H1 (cell line): ENCODE data around the gene SLC4A1. TPM values are rescaled to one million over a fixed set of nuclear protein-coding genes. Genes with fewer than 3 reads are reported as not detected.

ENCODE experiments used
- CTCF ChIA-PET: fragments of 300-600 bp; sonication (Branson Sonifier 250); formaldehyde crosslinking; loops from one replicate; lab custom pipeline; 2021; ENCODE audit not compliant: partially characterized antibody; lab: Charles Lee
- POLR2A ChIA-PET: fragments of 300-600 bp; sonication (Branson Sonifier 250); formaldehyde crosslinking; loops from one replicate; lab custom pipeline; 2021; ENCODE audit warnings: inconsistent platforms; ENCODE audit not compliant: partially characterized antibody; lab: Charles Lee
- DNase-seq, 2 experiments: peaks; one replicate each; pipeline versions ENCODE4 v3.0.0 to v3.0.0-alpha.2; 2010 to 2022; ENCODE audit warnings: low spot score in 2 of 2, low read depth in 1 of 2, mixed read lengths in 1 of 2
- FAIRE-seq: peaks from 2 replicates; lab custom pipeline; 2011; peaks lifted over from hg19 to GRCh38; lab: Jason Lieb, UNC
- H2AFZ ChIP-seq: 2 replicates; pipeline ENCODE4 v1.8.1; 2012; ENCODE audit warnings: low read length, inconsistent platforms
- H2AK5ac ChIP-seq: 2 replicates; pipeline ENCODE4 v1.6.1; 2013; ENCODE audit warnings: low read depth, low read length
- H2BK120ac ChIP-seq: replicated peaks from 2 replicates; pipeline ENCODE3; 2013; ENCODE audit warnings: low read depth, low read length, inconsistent platforms
- H2BK12ac ChIP-seq: 2 replicates; pipeline ENCODE4 v1.6.1; 2013; ENCODE audit warnings: low read depth, low read length
- H2BK15ac ChIP-seq: 2 replicates; pipeline ENCODE4 v1.6.1; 2013; ENCODE audit warnings: low read length
- H2BK20ac ChIP-seq: 2 replicates; pipeline ENCODE4 v1.6.1; 2013; ENCODE audit warnings: low read length
- H2BK5ac ChIP-seq: 2 replicates; pipeline ENCODE4 v1.6.1; 2013; ENCODE audit warnings: low read depth, low read length
- H3K14ac ChIP-seq: 2 replicates; pipeline ENCODE4 v1.6.1; 2013; ENCODE audit warnings: inconsistent platforms; ENCODE audit not compliant: insufficient read length
- H3K18ac ChIP-seq: 2 replicates; pipeline ENCODE4 v1.6.1; 2013; ENCODE audit warnings: low read length; ENCODE audit errors: extremely low read depth
- H3K23ac ChIP-seq: 2 replicates; pipeline ENCODE4 v1.6.1; 2013; ENCODE audit warnings: inconsistent platforms; ENCODE audit not compliant: insufficient read length
- H3K23me2 ChIP-seq: 2 replicates; pipeline ENCODE4 v1.6.1; 2013; ENCODE audit warnings: low read depth, low read length
- H3K27ac ChIP-seq: 2 replicates; pipeline ENCODE4 v1.6.1; 2011; ENCODE audit warnings: low read depth, low read length, inconsistent platforms
- H3K27me3 ChIP-seq, 4 experiments: replicated peaks in 1 of 4; 1 replicate in 1 of 4; 2 replicates in 3 of 4; pipeline versions ENCODE4 v1.6.1 to v1.8.1; 2011 to 2013; ENCODE audit warnings: low read length in 3 of 4, mild to moderate bottlenecking in 3 of 4, inconsistent platforms in 2 of 4, mixed read lengths in 2 of 4, moderate library complexity in 1 of 4; ENCODE audit not compliant: control insufficient read depth in 3 of 4, insufficient read depth in 3 of 4; ENCODE audit errors: extremely low read depth in 1 of 4
- H3K36me3 ChIP-seq, 4 experiments: 2 replicates each; pipeline versions ENCODE4 v1.6.1 to v1.8.1; 2011 to 2013; ENCODE audit warnings: mild to moderate bottlenecking in 4 of 4, low read length in 3 of 4, moderate library complexity in 2 of 4, control low read depth in 1 of 4, inconsistent platforms in 1 of 4; ENCODE audit not compliant: insufficient read depth in 4 of 4, control insufficient read depth in 2 of 4
- H3K4ac ChIP-seq: replicated peaks from 2 replicates; pipeline ENCODE3; 2013; ENCODE audit warnings: low read length, low read depth, mixed read lengths, inconsistent platforms; ENCODE audit not compliant: insufficient read length
- H3K4me1 ChIP-seq, 4 experiments: replicated peaks in 1 of 4; 1 replicate in 1 of 4; 2 replicates in 3 of 4; pipeline versions ENCODE4 v1.6.1 to v1.8.1; 2011 to 2013; ENCODE audit warnings: low read length in 3 of 4, inconsistent platforms in 2 of 4, mixed read lengths in 1 of 4; ENCODE audit not compliant: insufficient read depth in 4 of 4, control insufficient read depth in 3 of 4
- H3K4me2 ChIP-seq, 2 experiments: 2 replicates each; pipeline versions ENCODE4 v1.6.1 to v1.8.1; 2011 to 2013; ENCODE audit warnings: low read depth in 2 of 2, low read length in 2 of 2, control low read depth in 1 of 2, inconsistent platforms in 1 of 2, mild to moderate bottlenecking in 1 of 2; ENCODE audit not compliant: insufficient read depth in 1 of 2
- H3K4me3 ChIP-seq, 4 experiments: fragments of 200-600, 300-600 bp in 1 of 4; sonication (generic), shearing (Covaris generic), sonication (Bioruptor Twin) in 1 of 4; 2 replicates each; pipeline versions ENCODE4 v1.5.1 to v1.8.1; 2011 to 2016; ENCODE audit warnings: low read length in 4 of 4, low read depth in 3 of 4, control low read depth in 2 of 4, inconsistent platforms in 2 of 4, mild to moderate bottlenecking in 2 of 4, mixed read lengths in 1 of 4, moderate library complexity in 1 of 4; ENCODE audit not compliant: insufficient read depth in 2 of 4; ENCODE audit errors: extremely low read depth in 1 of 4
- H3K56ac ChIP-seq: replicated peaks from 2 replicates; pipeline ENCODE3; 2013; ENCODE audit warnings: low read depth, mild to moderate bottlenecking, mixed read lengths, low read length, inconsistent platforms; ENCODE audit not compliant: insufficient read length
- H3K79me1 ChIP-seq: 2 replicates; pipeline ENCODE4 v1.6.1; 2013; ENCODE audit warnings: low read depth, low read length, control low read depth
- H3K79me2 ChIP-seq, 2 experiments: 2 replicates each; pipeline versions ENCODE4 v1.6.1 to v1.8.1; 2012 to 2013; ENCODE audit warnings: low read length in 2 of 2, mild to moderate bottlenecking in 2 of 2, inconsistent platforms in 1 of 2; ENCODE audit not compliant: insufficient read depth in 2 of 2, control insufficient read depth in 1 of 2
- H3K9ac ChIP-seq, 4 experiments: replicated peaks in 1 of 4; 1 replicate in 1 of 4; 2 replicates in 3 of 4; pipeline versions ENCODE4 v1.6.1 to v1.8.1; 2011 to 2013; ENCODE audit warnings: low read depth in 3 of 4, low read length in 3 of 4, control low read depth in 2 of 4, mild to moderate bottlenecking in 2 of 4, moderate library complexity in 2 of 4, inconsistent platforms in 1 of 4; ENCODE audit errors: extremely low read depth in 1 of 4
- H3K9me3 ChIP-seq, 2 experiments: 2 replicates each; pipeline versions ENCODE4 v1.6.1 to v1.8.1; 2012 to 2013; ENCODE audit warnings: mild to moderate bottlenecking in 2 of 2, moderate library complexity in 2 of 2, control low read depth in 1 of 2, inconsistent platforms in 1 of 2, low read depth in 1 of 2, low read length in 1 of 2, mixed read lengths in 1 of 2; ENCODE audit not compliant: insufficient read depth in 2 of 2
- H4K20me1 ChIP-seq, 2 experiments: replicated peaks in 1 of 2; 2 replicates each; pipeline versions ENCODE3 to v1.8.1; 2011 to 2013; ENCODE audit warnings: inconsistent platforms in 2 of 2, low read length in 2 of 2, mild to moderate bottlenecking in 1 of 2; ENCODE audit not compliant: insufficient read depth in 2 of 2, control insufficient read depth in 1 of 2
- H4K5ac ChIP-seq: 2 replicates; pipeline ENCODE4 v1.6.1; 2013; ENCODE audit warnings: low read length, low read depth, mixed read lengths, inconsistent platforms; ENCODE audit not compliant: insufficient read length
- H4K8ac ChIP-seq: 2 replicates; pipeline ENCODE4 v1.8.0; 2013; ENCODE audit warnings: mild to moderate bottlenecking, moderate library complexity, low read length, inconsistent platforms; ENCODE audit not compliant: insufficient read depth; ENCODE audit errors: extremely low read depth
- H4K91ac ChIP-seq: replicated peaks from 2 replicates; pipeline ENCODE3; 2013; ENCODE audit warnings: low read length, mixed read lengths, inconsistent platforms; ENCODE audit not compliant: insufficient read length
- BCL11A ChIP-seq, 2 experiments: IDR thresholded peaks; one replicate each; pipeline ENCODE4 v1.6.1; 2011; ENCODE audit warnings: low read depth in 2 of 2, low read length in 2 of 2, mild to moderate bottlenecking in 2 of 2
- HDAC2 ChIP-seq, 2 experiments: fragments of 300-600 bp in 1 of 2; sonication (generic) in 1 of 2; IDR thresholded peaks; 2 replicates each; pipeline ENCODE4 v1.6.1; 2011 to 2012; ENCODE audit warnings: low read depth in 2 of 2, low read length in 2 of 2, mild to moderate bottlenecking in 2 of 2, moderate library complexity in 2 of 2, borderline replicate concordance in 1 of 2, inconsistent platforms in 1 of 2
- JUN ChIP-seq: IDR thresholded peaks from 2 replicates; pipeline ENCODE4 v1.6.1; 2011; ENCODE audit warnings: low read depth, mild to moderate bottlenecking, improper control_type of control experiment, low read length
- POLR2AphosphoS5 ChIP-seq: IDR thresholded peaks from 2 replicates; pipeline ENCODE4 v1.6.1; 2011; ENCODE audit warnings: low read depth, low read length
- SIN3A ChIP-seq, 2 experiments: IDR thresholded peaks in 1 of 2; conservative IDR thresholded peaks in 1 of 2; 2 replicates each; pipeline ENCODE4 v1.6.1; 2011 to 2012; ENCODE audit warnings: low read length in 2 of 2, improper control_type of control experiment in 1 of 2, low read depth in 1 of 2, mild to moderate bottlenecking in 1 of 2
- WGBS, 2 experiments: shearing (Covaris generic) in 1 of 2; methylation state at CpG; one replicate each; pipeline versions ENCODE4 v1.1.6 to v1.1.7; 2013 to 2015; ENCODE audit warnings: low lambda C conversion rate in 2 of 2, mixed read lengths in 2 of 2, inconsistent platforms in 1 of 2, low coverage in 1 of 2, missing lambda C conversion rate in 1 of 2; ENCODE audit not compliant: insufficient replicate concordance in 2 of 2, insufficient coverage in 1 of 2, insufficient read length in 1 of 2; ENCODE audit errors: extremely low coverage in 1 of 2, missing lambda C conversion rate in 1 of 2; 5-methylcytosine and 5-hydroxymethylcytosine counted together
- polyA plus RNA-seq, 7 experiments: library from polyadenylated mRNA; depleted of rRNA in 3 of 7; stranded (reverse) in 5 of 7; unstranded in 2 of 7; fragments of >200 nt in 5 of 7; fragments of 200-250 nt in 2 of 7; gene quantifications; 1 replicate in 5 of 7; 2 replicates in 1 of 7; 4 replicates in 1 of 7; pipeline versions ENCODE4 v1.2.1 to v1.2.3, GENCODE V29; 2011 to 2013; ENCODE audit warnings: missing spikeins in 2 of 7, mixed read lengths in 2 of 7
- total RNA-seq: library from RNA; stranded (reverse); fragmentation: NEBNext Ultra II Directional; extraction: Animal tissue kit (Norgen Biotek cat#: 25700); gene quantifications from 2 replicates; pipeline ENCODE4 v1.2.1, GENCODE V29; 2021
- TF ChIP-seq, protein P1 (sequence below): IDR thresholded peaks from 2 replicates; pipeline ENCODE4 v1.6.1; 2011; ENCODE audit warnings: low read depth, mild to moderate bottlenecking, low read length; ENCODE audit not compliant: insufficient read depth
- TF ChIP-seq, protein P2 (sequence below): IDR thresholded peaks from 2 replicates; pipeline ENCODE4 v1.6.1; 2011; ENCODE audit warnings: low read length, improper control_type of control experiment

The SLC4A1 gene
- total and polyA plus RNA-seq, 2 of the 8 experiments (the other 6 are each of a cell fraction or from before 2014, with no cell fraction given) = 0.08 TPM; not detected in 1

DNA sequence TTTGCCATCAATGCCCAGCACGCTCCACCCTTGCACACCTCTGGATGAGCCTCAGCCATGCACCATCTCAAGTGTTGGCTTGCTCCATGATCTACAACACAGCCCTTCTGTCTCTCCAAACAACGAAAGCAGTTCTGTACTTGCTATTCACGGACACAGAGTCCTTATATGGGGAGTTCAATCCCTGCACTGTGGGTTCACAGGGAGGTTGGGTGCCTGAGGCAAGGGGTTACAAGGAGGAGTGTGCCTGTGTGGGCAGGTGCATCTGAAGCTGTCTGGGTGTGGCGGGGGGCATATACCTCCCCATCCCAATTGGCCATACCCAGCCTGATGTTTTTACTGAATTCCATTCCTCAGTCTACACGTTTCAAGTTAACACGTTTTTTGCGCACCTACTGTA lies 46.1 kb upstream of the SLC4A1 start:
- no peak overlapping the region for H3K14ac ChIP-seq
- POLR2A ChIA-PET = interaction anchor here (1.3 to 14.6 kb wide), 5 partner anchors 11 to 104 kb away, joined by 4 to 135 read pairs (median 28); partner anchors contain the start of genes SLC25A39 and UBTF
- TF ChIP-seq BCL11A (IDR thresholded peaks at IDR 0.05; ENCODE audit: low read depth in 2 of 2, low read length in 2 of 2) = no peak
- TF ChIP-seq POLR2AphosphoS5 = no peak
- TF ChIP-seq, protein P1, sequence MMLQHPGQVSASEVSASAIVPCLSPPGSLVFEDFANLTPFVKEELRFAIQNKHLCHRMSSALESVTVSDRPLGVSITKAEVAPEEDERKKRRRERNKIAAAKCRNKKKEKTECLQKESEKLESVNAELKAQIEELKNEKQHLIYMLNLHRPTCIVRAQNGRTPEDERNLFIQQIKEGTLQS = no peak
- no peak for TF ChIP-seq SIN3A (conservative IDR thresholded peaks at IDR 0.05 in 1 of 2, IDR thresholded peaks at IDR 0.05 in 1 of 2; ENCODE audit: low read depth in 1 of 2, low read length in 2 of 2)
- no peak for TF ChIP-seq JUN
- TF ChIP-seq, protein P2, sequence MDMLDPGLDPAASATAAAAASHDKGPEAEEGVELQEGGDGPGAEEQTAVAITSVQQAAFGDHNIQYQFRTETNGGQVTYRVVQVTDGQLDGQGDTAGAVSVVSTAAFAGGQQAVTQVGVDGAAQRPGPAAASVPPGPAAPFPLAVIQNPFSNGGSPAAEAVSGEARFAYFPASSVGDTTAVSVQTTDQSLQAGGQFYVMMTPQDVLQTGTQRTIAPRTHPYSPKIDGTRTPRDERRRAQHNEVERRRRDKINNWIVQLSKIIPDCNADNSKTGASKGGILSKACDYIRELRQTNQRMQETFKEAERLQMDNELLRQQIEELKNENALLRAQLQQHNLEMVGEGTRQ = no peak
- no peak for TF ChIP-seq HDAC2 (IDR thresholded peaks at IDR 0.05; ENCODE audit: borderline replicate concordance in 1 of 2, low read depth in 2 of 2, low read length in 2 of 2)

More for the DNA sequence above, 46.1 kb upstream of the SLC4A1 start:
- Histone ChIP-seq H2BK5ac (no peak overlapping the region), H3K9ac (no peak overlapping the region), H3K9me3 (no peaks in the 10 kb centered on the region), H4K8ac (no peak overlapping the region; the same call in 1 of the 2 replicates), H3K4me2 (peak overlapping the region in 1 of 2 experiments; percentile 99; a peak in 2 of 4 replicates), H3K4me1 (peaks cover 7 to 43% (median 33%) of the 10 kb centered on the region in 4 experiments), H3K36me3 (no peaks in the 10 kb centered on the region), H4K20me1 (peaks cover 0 to 14% of the 10 kb centered on the region in 2 experiments), H3K56ac (no peak overlapping the region), H3K18ac (no peak overlapping the region), H3K23me2 (peaks cover 14% of the 10 kb centered on the region), H2AK5ac (peak overlapping the region; percentile 70; the same call in 1 of the 2 replicates), H3K79me1 (no peaks in the 10 kb centered on the region), H3K23ac (no peak overlapping the region), H4K91ac (no peak overlapping the region), H2BK15ac (peak overlapping the region; percentile 6; the same call in 1 of the 2 replicates), H2AFZ (no peak overlapping the region), H3K27me3 (peaks cover 0 to 19% (median 17%) of the 10 kb centered on the region in 4 experiments; a peak in 6 of 7 replicates), H3K4ac (no peak overlapping the region), H3K79me2 (no peaks in the 10 kb centered on the region), H2BK120ac (no peak overlapping the region), H3K27ac (no peak overlapping the region), H3K4me3 (peak overlapping the region in 1 of 4 experiments; percentile 61; a peak in 1 of 8 replicates), H2BK20ac (no peak overlapping the region), H4K5ac (no peak overlapping the region), H2BK12ac (no peak overlapping the region)
- DNase-seq (no peak), FAIRE-seq (no peak)
- CTCF ChIA-PET = interaction anchor here (0.8 to 5.3 kb wide), 5 partner anchors 17 to 167 kb away, joined by 3 to 42 read pairs (median 4); no protein-coding TSS in a partner anchor
- 88% methylated on average over 7 of the region's 7 CpGs; no CpG with 5 or more reads in 1 of the 2 experiments for WGBS, 2 experiments
